OCI-LY1 (cell line): ENCODE measurements around the gene LTBP2.

ENCODE experiments used
- CTCF ChIP-seq: fragments of 200-600 bp; sonication (generic), shearing (Covaris generic); IDR thresholded peaks from 2 replicates; pipeline ENCODE4 v1.5.1; 2017; ENCODE audit warnings: mild to moderate bottlenecking, antibody characterized with exemption, low read length, moderate library complexity, mixed read lengths
- EZH2 ChIP-seq: fragments of 200-600 bp; sonication (generic), shearing (Covaris generic); IDR thresholded peaks from 2 replicates; pipeline ENCODE4 v1.8.0; 2017; ENCODE audit warnings: borderline replicate concordance, mixed run types, mild to moderate bottlenecking, antibody characterized with exemption, low read length, moderate library complexity, mixed read lengths

- TF ChIP-seq EZH2 (no peak), CTCF (no peak)
Measured at GRCh38 chr14:74610866-74611649, 979 bp downstream of the LTBP2 start.
